DOHH2 (cell line): Measurements from ENCODE around the gene CA4.
"Not testable (repeated sequence)": the region's sequence is repeated elsewhere in the genome, so short reads cannot be mapped to it uniquely, and the experiment has no call there.

Experiments used
- EZH2phosphoT487 ChIP-seq: fragments of 200-600 bp; sonication (generic); IDR thresholded peaks from 2 replicates; pipeline ENCODE4 v1.6.1; 2017; ENCODE audit warnings: borderline replicate concordance, mild to moderate bottlenecking, antibody characterized with exemption, low read length, moderate library complexity, mixed read lengths
- TF ChIP-seq, protein P1 (sequence below): fragments of 200-600 bp; sonication (generic); IDR thresholded peaks from one replicate; pipeline ENCODE4 v1.5.1; 2014; ENCODE audit warnings: antibody characterized with exemption, mild to moderate bottlenecking, low read depth, low read length; ENCODE audit not compliant: poor library complexity, severe bottlenecking

- TF ChIP-seq, protein P1, sequence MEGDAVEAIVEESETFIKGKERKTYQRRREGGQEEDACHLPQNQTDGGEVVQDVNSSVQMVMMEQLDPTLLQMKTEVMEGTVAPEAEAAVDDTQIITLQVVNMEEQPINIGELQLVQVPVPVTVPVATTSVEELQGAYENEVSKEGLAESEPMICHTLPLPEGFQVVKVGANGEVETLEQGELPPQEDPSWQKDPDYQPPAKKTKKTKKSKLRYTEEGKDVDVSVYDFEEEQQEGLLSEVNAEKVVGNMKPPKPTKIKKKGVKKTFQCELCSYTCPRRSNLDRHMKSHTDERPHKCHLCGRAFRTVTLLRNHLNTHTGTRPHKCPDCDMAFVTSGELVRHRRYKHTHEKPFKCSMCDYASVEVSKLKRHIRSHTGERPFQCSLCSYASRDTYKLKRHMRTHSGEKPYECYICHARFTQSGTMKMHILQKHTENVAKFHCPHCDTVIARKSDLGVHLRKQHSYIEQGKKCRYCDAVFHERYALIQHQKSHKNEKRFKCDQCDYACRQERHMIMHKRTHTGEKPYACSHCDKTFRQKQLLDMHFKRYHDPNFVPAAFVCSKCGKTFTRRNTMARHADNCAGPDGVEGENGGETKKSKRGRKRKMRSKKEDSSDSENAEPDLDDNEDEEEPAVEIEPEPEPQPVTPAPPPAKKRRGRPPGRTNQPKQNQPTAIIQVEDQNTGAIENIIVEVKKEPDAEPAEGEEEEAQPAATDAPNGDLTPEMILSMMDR, result not testable (repeated sequence)
- TF ChIP-seq EZH2phosphoT487, result not testable (repeated sequence)
These were observed 47.6 kb upstream of the CA4 start for GRCh38 chr17:60102015-60102631.
